ENCODE data around the gene ITGAE.

Gene ITGAE

DNA sequence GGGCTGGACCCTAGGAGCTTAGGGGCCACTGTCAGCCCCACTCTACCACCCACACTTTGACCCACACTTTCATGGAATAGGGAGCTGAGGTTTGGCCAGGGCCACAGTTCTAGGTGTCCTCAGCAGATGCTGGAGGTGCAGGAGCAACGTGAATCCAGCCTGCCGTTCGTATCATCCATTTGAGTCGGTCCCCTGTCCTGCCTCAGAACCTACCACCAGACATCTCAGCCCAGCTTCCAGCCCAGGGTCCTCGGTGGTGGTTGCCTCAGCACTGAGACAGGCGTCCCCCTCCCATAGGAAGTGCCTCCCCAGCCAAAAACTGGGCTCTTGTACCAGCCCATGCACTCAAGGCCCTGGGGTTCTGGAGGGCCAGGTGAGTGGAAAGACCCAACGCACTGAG, 359 bp upstream of the ITGAE start:
- no peaks in the 10 kb centered on the region for H3K27me3 ChIP-seq (ENCODE audit: insufficient read depth, low read depth, severe bottlenecking)
- no peaks in the 10 kb centered on the region for H3K9me3 ChIP-seq (ENCODE audit: severe bottlenecking)
- peaks cover 4% of the 10 kb centered on the region; the same call in 1 of the 2 replicates for H3K36me3 ChIP-seq
- no peak overlapping the region for H3K27ac ChIP-seq
- no peak overlapping the region for H3K4me3 ChIP-seq (ENCODE audit: low read depth, low read length)
- TF ChIP-seq, protein P1, sequence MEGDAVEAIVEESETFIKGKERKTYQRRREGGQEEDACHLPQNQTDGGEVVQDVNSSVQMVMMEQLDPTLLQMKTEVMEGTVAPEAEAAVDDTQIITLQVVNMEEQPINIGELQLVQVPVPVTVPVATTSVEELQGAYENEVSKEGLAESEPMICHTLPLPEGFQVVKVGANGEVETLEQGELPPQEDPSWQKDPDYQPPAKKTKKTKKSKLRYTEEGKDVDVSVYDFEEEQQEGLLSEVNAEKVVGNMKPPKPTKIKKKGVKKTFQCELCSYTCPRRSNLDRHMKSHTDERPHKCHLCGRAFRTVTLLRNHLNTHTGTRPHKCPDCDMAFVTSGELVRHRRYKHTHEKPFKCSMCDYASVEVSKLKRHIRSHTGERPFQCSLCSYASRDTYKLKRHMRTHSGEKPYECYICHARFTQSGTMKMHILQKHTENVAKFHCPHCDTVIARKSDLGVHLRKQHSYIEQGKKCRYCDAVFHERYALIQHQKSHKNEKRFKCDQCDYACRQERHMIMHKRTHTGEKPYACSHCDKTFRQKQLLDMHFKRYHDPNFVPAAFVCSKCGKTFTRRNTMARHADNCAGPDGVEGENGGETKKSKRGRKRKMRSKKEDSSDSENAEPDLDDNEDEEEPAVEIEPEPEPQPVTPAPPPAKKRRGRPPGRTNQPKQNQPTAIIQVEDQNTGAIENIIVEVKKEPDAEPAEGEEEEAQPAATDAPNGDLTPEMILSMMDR (IDR thresholded peaks at IDR 0.05; ENCODE audit: low read depth, low read length) = no peak
- no peak for DNase-seq

DNA sequence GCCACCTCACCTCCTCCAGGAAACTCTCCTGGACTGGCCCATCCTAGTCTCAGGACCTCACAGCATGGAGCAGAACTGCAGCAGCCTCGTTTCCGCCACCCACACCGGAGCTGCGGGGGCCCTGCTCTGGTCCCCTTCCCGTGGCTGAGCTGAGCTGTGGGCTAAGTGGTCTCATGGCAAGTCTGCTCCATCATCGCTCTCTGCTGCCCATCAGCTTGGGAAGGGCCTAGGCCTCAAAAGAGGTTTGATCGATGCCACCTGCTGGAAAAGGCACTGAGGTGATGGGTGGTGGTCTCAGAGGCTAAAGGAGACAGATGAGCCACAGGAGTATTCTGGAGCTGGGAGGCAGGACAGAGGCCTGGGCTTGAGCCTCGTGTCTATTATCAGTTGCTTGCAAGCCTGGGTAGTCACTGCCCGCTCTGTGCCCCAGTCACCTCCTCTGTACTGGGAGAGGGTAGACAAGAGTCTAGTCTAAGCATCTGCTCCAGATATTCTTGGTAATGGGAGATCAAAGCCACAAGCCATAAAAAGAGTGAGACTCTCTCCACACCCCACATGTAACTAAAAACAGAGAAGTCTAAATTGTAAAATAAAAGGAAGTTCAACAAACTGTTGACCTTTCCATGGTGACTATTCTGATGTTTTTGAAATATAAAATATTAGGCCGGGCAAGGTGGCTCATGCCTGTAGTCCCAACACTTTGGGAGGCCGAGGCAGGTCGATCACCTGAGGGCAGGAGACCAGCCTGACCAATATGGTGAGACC, 1.6 kb downstream of the ITGAE start:
- H3K27me3 ChIP-seq (ENCODE audit: insufficient read depth, low read depth, severe bottlenecking) = no peaks in the 10 kb centered on the region
- no peak overlapping the region for H3K27ac ChIP-seq
- peak; percentile 26 for DNase-seq
- TF ChIP-seq, protein P1 (IDR thresholded peaks at IDR 0.05; ENCODE audit: low read depth, low read length) = peak; percentile 28; the same call in 1 of the 2 replicates
- no peaks in the 10 kb centered on the region for H3K36me3 ChIP-seq
- H3K4me3 ChIP-seq (ENCODE audit: low read depth, low read length) = no peak overlapping the region
- no peaks in the 10 kb centered on the region for H3K9me3 ChIP-seq (ENCODE audit: severe bottlenecking)

DNA sequence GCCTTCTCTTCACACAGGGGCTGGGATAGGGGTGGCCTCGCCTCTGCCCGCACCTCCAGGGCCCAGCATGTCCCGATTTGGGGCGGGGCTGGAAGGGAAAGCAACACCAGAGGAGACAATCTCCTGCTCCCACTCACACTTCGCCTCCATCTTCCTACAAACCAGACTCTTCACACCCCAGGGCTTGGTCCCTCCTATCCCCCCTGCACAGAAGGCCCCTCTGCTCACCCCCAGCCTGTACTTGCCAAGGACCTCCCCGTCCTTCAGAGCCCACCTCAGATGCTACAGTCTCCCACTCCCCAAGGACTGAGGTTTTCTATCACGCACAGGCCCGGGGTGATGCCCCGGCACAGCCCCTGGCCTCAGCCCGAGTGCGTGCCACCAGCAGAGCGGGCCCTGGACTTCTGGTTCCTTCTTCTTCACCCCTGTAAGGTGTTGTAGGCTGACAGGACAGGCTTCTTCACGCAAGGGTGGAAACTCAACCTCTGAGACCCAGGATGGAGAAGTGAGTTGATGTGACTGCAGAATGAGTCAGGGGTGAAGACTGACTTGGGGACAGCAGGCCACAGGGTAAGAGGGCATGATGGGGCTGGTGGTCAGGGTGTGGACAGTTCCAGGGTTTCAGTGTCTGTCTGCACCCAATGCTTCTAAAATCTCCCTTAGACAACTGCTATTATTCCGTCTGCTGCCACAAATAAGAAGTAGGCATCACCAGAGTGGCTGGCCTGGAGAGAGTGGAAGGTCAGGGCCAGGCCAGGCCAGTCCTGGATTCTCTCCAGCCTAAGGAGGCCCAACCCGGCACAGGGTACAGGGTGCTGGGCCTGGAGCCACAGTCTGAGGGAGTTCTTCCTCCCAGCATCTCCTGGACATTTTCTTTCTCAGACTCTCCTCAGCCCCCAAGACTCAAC, 2.5 kb downstream of the ITGAE start:
- H3K36me3 ChIP-seq = no peaks in the 10 kb centered on the region
- H3K27ac ChIP-seq = no peak overlapping the region
- no peak overlapping the region for H3K4me3 ChIP-seq (ENCODE audit: low read depth, low read length)
- no peaks in the 10 kb centered on the region for H3K27me3 ChIP-seq (ENCODE audit: insufficient read depth, low read depth, severe bottlenecking)
- TF ChIP-seq, protein P1 (IDR thresholded peaks at IDR 0.05; ENCODE audit: low read depth, low read length) = no peak
- no peak for DNase-seq
- no peaks in the 10 kb centered on the region for H3K9me3 ChIP-seq (ENCODE audit: severe bottlenecking)

GRCh38 chr17:3796822-3797170, 4.2 kb downstream of the ITGAE start:
- DNase-seq = no peak
- no peak overlapping the region for H3K4me3 ChIP-seq (ENCODE audit: low read depth, low read length)
- no peaks in the 10 kb centered on the region for H3K36me3 ChIP-seq
- no peak overlapping the region for H3K27ac ChIP-seq
- H3K9me3 ChIP-seq (ENCODE audit: severe bottlenecking) = no peaks in the 10 kb centered on the region
- H3K27me3 ChIP-seq (ENCODE audit: insufficient read depth, low read depth, severe bottlenecking) = no peaks in the 10 kb centered on the region
- TF ChIP-seq, protein P1 (IDR thresholded peaks at IDR 0.05; ENCODE audit: low read depth, low read length) = no peak

GRCh38 chr17:3796110-3796821, 4.7 kb downstream of the ITGAE start:
- TF ChIP-seq, protein P1 (IDR thresholded peaks at IDR 0.05; ENCODE audit: low read depth, low read length) = no peak
- DNase-seq = no peak
- Histone ChIP-seq H3K27ac (no peak overlapping the region), H3K4me3 (ENCODE audit: low read depth, low read length) (no peak overlapping the region), H3K27me3 (ENCODE audit: insufficient read depth, low read depth, severe bottlenecking) (no peaks in the 10 kb centered on the region), H3K9me3 (ENCODE audit: severe bottlenecking) (no peaks in the 10 kb centered on the region), H3K36me3 (no peaks in the 10 kb centered on the region)
